ENCODE data around the gene PIK3C2B.

DNA sequence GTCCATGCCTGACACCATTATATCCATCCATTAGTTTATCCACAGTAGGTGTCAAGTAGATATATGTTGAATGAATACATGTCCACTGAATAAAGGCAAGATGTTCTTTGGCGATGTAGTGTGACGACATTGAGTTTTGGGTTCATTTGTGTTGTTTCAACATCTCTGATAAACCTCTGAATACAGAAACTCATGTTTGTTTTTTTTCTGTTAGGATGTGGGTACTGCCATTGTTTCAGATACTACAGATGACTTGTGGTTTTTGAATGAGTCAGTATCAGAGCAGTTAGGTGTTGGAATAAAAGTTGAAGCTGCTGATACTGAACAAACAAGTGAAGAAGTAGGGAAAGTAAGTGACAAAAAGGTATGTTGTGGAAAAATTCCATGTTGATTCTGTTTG is 49.7 kb upstream of the PIK3C2B start:
- TF ChIP-seq, protein P1, sequence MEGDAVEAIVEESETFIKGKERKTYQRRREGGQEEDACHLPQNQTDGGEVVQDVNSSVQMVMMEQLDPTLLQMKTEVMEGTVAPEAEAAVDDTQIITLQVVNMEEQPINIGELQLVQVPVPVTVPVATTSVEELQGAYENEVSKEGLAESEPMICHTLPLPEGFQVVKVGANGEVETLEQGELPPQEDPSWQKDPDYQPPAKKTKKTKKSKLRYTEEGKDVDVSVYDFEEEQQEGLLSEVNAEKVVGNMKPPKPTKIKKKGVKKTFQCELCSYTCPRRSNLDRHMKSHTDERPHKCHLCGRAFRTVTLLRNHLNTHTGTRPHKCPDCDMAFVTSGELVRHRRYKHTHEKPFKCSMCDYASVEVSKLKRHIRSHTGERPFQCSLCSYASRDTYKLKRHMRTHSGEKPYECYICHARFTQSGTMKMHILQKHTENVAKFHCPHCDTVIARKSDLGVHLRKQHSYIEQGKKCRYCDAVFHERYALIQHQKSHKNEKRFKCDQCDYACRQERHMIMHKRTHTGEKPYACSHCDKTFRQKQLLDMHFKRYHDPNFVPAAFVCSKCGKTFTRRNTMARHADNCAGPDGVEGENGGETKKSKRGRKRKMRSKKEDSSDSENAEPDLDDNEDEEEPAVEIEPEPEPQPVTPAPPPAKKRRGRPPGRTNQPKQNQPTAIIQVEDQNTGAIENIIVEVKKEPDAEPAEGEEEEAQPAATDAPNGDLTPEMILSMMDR (IDR thresholded peaks at IDR 0.05), result no peak
- no peak for TF ChIP-seq POLR2A (IDR thresholded peaks at IDR 0.05)

Data from ovary (tissue), 3 donors.